ENCODE data around the gene CCDC142. TPM values are rescaled to one million over a fixed set of nuclear protein-coding genes. Genes with fewer than 3 reads are reported as not detected.
A peak's percentile ranks its signal among the peaks of the same experiment; 100 is the strongest.

CCDC142 gene
- total and polyA plus RNA-seq, 2 donors (not counting 1 experiment from before 2014, with no cell fraction given) = 13.0 to 61.6 TPM

- H3K4me1 ChIP-seq (ENCODE audit: control insufficient read depth in 2 of 2, insufficient read depth in 2 of 2, low read length in 2 of 2) = peaks cover 36 to 46% of the 10 kb centered on the region in 2 donors
- H3K27ac ChIP-seq (ENCODE audit: low read length in 2 of 2) = no peak overlapping the region
- WGBS (ENCODE audit: insufficient coverage) = 75% methylated on average over 1 of the region's 1 CpG
- Mint-ChIP-seq H3K4me1 (peaks cover 47% of the 10 kb centered on the region), H3K9me3 (ENCODE audit: insufficient read depth) (no peaks in the 10 kb centered on the region), H3K27me3 (peaks cover 9% of the 10 kb centered on the region), H3K4me3 (peak overlapping the region; percentile 50), H3K27ac (no peak overlapping the region)
- H3K4me2 ChIP-seq (replicated peaks; ENCODE audit: low read depth, low read length, poor library complexity, severe bottlenecking) = no peak overlapping the region
- H3K79me2 ChIP-seq (ENCODE audit: control insufficient read depth, insufficient read depth, low read length) = no peaks in the 10 kb centered on the region
- TF ChIP-seq CTCF (IDR thresholded peaks at IDR 0.05) = no peak
- ChIA-PET POLR2A (no interaction called here), CTCF (interaction anchor here (1.5 kb wide), 1 partner anchor 16 kb away, joined by 6 read pairs; the partner anchor contains the start of genes C2orf81 and WDR54)
- H3K9me3 ChIP-seq (ENCODE audit: control extremely low read depth in 1 of 3, control insufficient read depth in 2 of 3, insufficient read depth in 1 of 3, low read length in 2 of 3) = peaks cover 0 to 9% (median 0%) of the 10 kb centered on the region in 3 donors
- intact Hi-C loops (cut with micrococcal nuclease) = no loop called here
- no peaks in the 10 kb centered on the region for H3K36me3 ChIP-seq (replicated peaks in 1 of 2; ENCODE audit: control extremely low read depth in 1 of 2, control insufficient read depth in 1 of 2, extremely low read depth in 1 of 2, insufficient read depth in 2 of 2, low read length in 1 of 2)
- H3K4me3 ChIP-seq (ENCODE audit: control extremely low read depth in 1 of 5, extremely low read depth in 1 of 5, insufficient read depth in 1 of 5, low read depth in 2 of 5, low read length in 4 of 5) = no peak overlapping the region
- no peak for ATAC-seq (ENCODE audit: low read depth)
- peaks cover 0 to 33% (median 12%) of the 10 kb centered on the region in 4 experiments for H3K27me3 ChIP-seq (replicated peaks in 1 of 4; ENCODE audit: control extremely low read depth in 1 of 4, control insufficient read depth in 3 of 4, insufficient read depth in 4 of 4, low read length in 3 of 4)
- no peaks in the 10 kb centered on the region for H4K20me1 ChIP-seq (ENCODE audit: control insufficient read depth, insufficient read depth, low read length, poor library complexity, severe bottlenecking)
- no peak for DNase-seq
- H3K9ac ChIP-seq (ENCODE audit: low read length) = no peak overlapping the region
- H2AFZ ChIP-seq (ENCODE audit: insufficient read depth, low read depth, low read length, poor library complexity, severe bottlenecking) = no peak overlapping the region
These were observed 44.5 kb downstream of the CCDC142 start for GRCh38 chr2:74438248-74438647.

GRCh38 chr2:74436848-74437695, 45.7 kb downstream of the CCDC142 start:
- TF ChIP-seq EZH2 (IDR thresholded peaks at IDR 0.05; ENCODE audit: borderline replicate concordance, insufficient read depth, low read depth, low read length, poor library complexity, severe bottlenecking) (no peak), CTCF (IDR thresholded peaks at IDR 0.05) (no peak)
- Histone ChIP-seq H3K27me3 (replicated peaks in 1 of 4; ENCODE audit: control extremely low read depth in 1 of 4, control insufficient read depth in 3 of 4, insufficient read depth in 4 of 4, low read length in 3 of 4) (peaks cover 0 to 23% (median 7%) of the 10 kb centered on the region in 4 experiments), H3K4me1 (ENCODE audit: control insufficient read depth in 2 of 2, insufficient read depth in 2 of 2, low read length in 2 of 2) (peaks cover 33 to 41% of the 10 kb centered on the region in 2 donors), H3K79me2 (ENCODE audit: control insufficient read depth, insufficient read depth, low read length) (no peaks in the 10 kb centered on the region), H4K20me1 (ENCODE audit: control insufficient read depth, insufficient read depth, low read length, poor library complexity, severe bottlenecking) (no peaks in the 10 kb centered on the region), H3K36me3 (replicated peaks in 1 of 2; ENCODE audit: control extremely low read depth in 1 of 2, control insufficient read depth in 1 of 2, extremely low read depth in 1 of 2, insufficient read depth in 2 of 2, low read length in 1 of 2) (no peaks in the 10 kb centered on the region), H3K4me2 (replicated peaks; ENCODE audit: low read depth, low read length, poor library complexity, severe bottlenecking) (no peak overlapping the region), H3K27ac (ENCODE audit: low read length in 2 of 2) (no peak overlapping the region), H3K4me3 (ENCODE audit: control extremely low read depth in 1 of 5, extremely low read depth in 1 of 5, insufficient read depth in 1 of 5, low read depth in 2 of 5, low read length in 4 of 5) (no peak overlapping the region), H2AFZ (ENCODE audit: insufficient read depth, low read depth, low read length, poor library complexity, severe bottlenecking) (no peak overlapping the region), H3K9ac (ENCODE audit: low read length) (no peak overlapping the region), H3K9me3 (ENCODE audit: control extremely low read depth in 1 of 3, control insufficient read depth in 2 of 3, insufficient read depth in 1 of 3, low read length in 2 of 3) (peaks cover 0 to 9% (median 0%) of the 10 kb centered on the region in 3 donors)
- intact Hi-C loops (cut with micrococcal nuclease) = no loop called here
- ChIA-PET CTCF (interaction anchor here (1.5 kb wide), 1 partner anchor 15 kb away, joined by 6 read pairs; the partner anchor contains the start of genes C2orf81 and WDR54), POLR2A (no interaction called here)
- ATAC-seq (ENCODE audit: low read depth) (peak; percentile 33), DNase-seq (no peak)
- peaks cover 4% of the 10 kb centered on the region for H3K27me3 Mint-ChIP-seq
- no peaks in the 10 kb centered on the region for H3K9me3 Mint-ChIP-seq (ENCODE audit: insufficient read depth)
- H3K27ac Mint-ChIP-seq = peak overlapping the region; percentile 15
- peaks cover 44% of the 10 kb centered on the region for H3K4me1 Mint-ChIP-seq
- WGBS (ENCODE audit: insufficient coverage) = 35% methylated on average over 4 of the region's 6 CpGs
- H3K4me3 Mint-ChIP-seq = peak overlapping the region; percentile 3
